ENCODE data around the gene DAZAP1. TPM values are rescaled to one million over a fixed set of nuclear protein-coding genes. Genes with fewer than 3 reads are reported as not detected.
A peak's percentile ranks its signal among the peaks of the same experiment; 100 is the strongest.
"Not testable (repeated sequence)": the region's sequence is repeated elsewhere in the genome, so short reads cannot be mapped to it uniquely, and the experiment has no call there.

The DAZAP1 gene
- total RNA-seq, 5 donors from 2014 or later (not counting 1 experiment from before 2014, with no cell fraction given) = 153 to 170 (median 161) TPM

- H3K4me1 Mint-ChIP-seq = peaks cover 24 to 37% (median 26%) of the 10 kb centered on the region in 3 donors
- CTCF ChIA-PET = no interaction called here
- H3K27ac Mint-ChIP-seq = peak within 1 kb of the TSS; percentile 98 to 99
- Histone ChIP-seq H3K27ac (ENCODE audit: low read length) (peak within 1 kb of the TSS; percentile 79), H3K4me3 (ENCODE audit: control insufficient read depth in 1 of 2, extremely low read depth in 1 of 2, low read length in 1 of 2) (peak within 1 kb of the TSS; percentile 68 to 85), H3K27me3 (replicated peaks in 1 of 2; ENCODE audit: control insufficient read depth in 2 of 2, extremely low read depth in 1 of 2, insufficient read depth in 2 of 2, low read length in 1 of 2) (no peaks in the 10 kb centered on the region), H3K4me1 (ENCODE audit: control insufficient read depth in 1 of 2, extremely low read depth in 1 of 2, insufficient read depth in 2 of 2, low read length in 2 of 2) (peaks cover 0 to 30% of the 10 kb centered on the region in 2 experiments), H3K36me3 (ENCODE audit: control insufficient read depth in 2 of 2, extremely low read depth in 1 of 2, insufficient read depth in 1 of 2, low read length in 1 of 2) (peaks cover 20 to 50% of the 10 kb centered on the region in 2 donors), H3K9me3 (no peaks in the 10 kb centered on the region)
- POLR2A ChIA-PET = no interaction called here
- no peaks in the 10 kb centered on the region for H3K9me3 Mint-ChIP-seq
- WGBS (ENCODE audit: insufficient coverage) = under 1% methylated on average over 96 of the region's 100 CpGs
- peaks cover 33% of the 10 kb centered on the region for H3K36me3 Mint-ChIP-seq
- DNase-seq (peak; percentile 87 to 99 (median 94)), ATAC-seq (replicated peaks in 1 of 4) (peak; percentile 87 to 91 (median 88))
- H3K27me3 Mint-ChIP-seq = no peaks in the 10 kb centered on the region
- peak within 1 kb of the TSS; percentile 96 to 99 (median 97) for H3K4me3 Mint-ChIP-seq
Observed at GRCh38 chr19:1438035-1438932, 30.9 kb downstream of the DAZAP1 start, which contains the start of gene RPS15. RPS15 (plus strand) TSS chr19:1438396; CDS start chr19:1438426, 30 bp downstream.

- H3K27ac ChIP-seq (ENCODE audit: low read length) = peak overlapping the region; percentile 79
Observed at GRCh38 chr19:1438933-1439354, 31.6 kb downstream of the DAZAP1 start.

GRCh38 chr19:1439525-1440417 is 32.4 kb downstream of the DAZAP1 start:
- WGBS (ENCODE audit: insufficient coverage) = 66% methylated on average over 36 of the region's 57 CpGs
- DNase-seq; H3K27me3 ChIP-seq (replicated peaks in 1 of 2; ENCODE audit: control insufficient read depth in 2 of 2, extremely low read depth in 1 of 2, insufficient read depth in 2 of 2, low read length in 1 of 2); POLR2A ChIA-PET; H3K9me3 Mint-ChIP-seq; H3K27me3 Mint-ChIP-seq; H3K9me3 ChIP-seq; ATAC-seq (replicated peaks in 1 of 4); CTCF ChIA-PET: not testable (repeated sequence)
- Histone ChIP-seq H3K36me3 (ENCODE audit: control insufficient read depth in 2 of 2, extremely low read depth in 1 of 2, insufficient read depth in 1 of 2, low read length in 1 of 2) (peaks cover 16 to 35% of the 10 kb centered on the region in 2 donors), H3K27ac (ENCODE audit: low read length) (peak overlapping the region; percentile 79), H3K4me1 (ENCODE audit: control insufficient read depth in 1 of 2, extremely low read depth in 1 of 2, insufficient read depth in 2 of 2, low read length in 2 of 2) (peaks cover 0 to 41% of the 10 kb centered on the region in 2 experiments), H3K4me3 (ENCODE audit: control insufficient read depth in 1 of 2, extremely low read depth in 1 of 2, low read length in 1 of 2) (peak overlapping the region; percentile 68 to 85)
- Mint-ChIP-seq H3K4me1 (peaks cover 24 to 42% (median 29%) of the 10 kb centered on the region in 3 donors), H3K36me3 (peaks cover 33% of the 10 kb centered on the region), H3K4me3 (peak overlapping the region; percentile 96 to 99 (median 97)), H3K27ac (peak overlapping the region; percentile 84)

More at GRCh38 chr19:1438933-1439354, 31.6 kb downstream of the DAZAP1 start:
- WGBS (ENCODE audit: insufficient coverage) = 1% methylated on average over 24 of the region's 26 CpGs
- no peaks in the 10 kb centered on the region for H3K9me3 Mint-ChIP-seq
- ChIA-PET POLR2A (no interaction called here), CTCF (no interaction called here)
- Histone ChIP-seq H3K4me1 (ENCODE audit: control insufficient read depth in 1 of 2, extremely low read depth in 1 of 2, insufficient read depth in 2 of 2, low read length in 2 of 2) (peaks cover 0 to 33% of the 10 kb centered on the region in 2 experiments), H3K36me3 (ENCODE audit: control insufficient read depth in 2 of 2, extremely low read depth in 1 of 2, insufficient read depth in 1 of 2, low read length in 1 of 2) (peaks cover 20 to 44% of the 10 kb centered on the region in 2 donors), H3K4me3 (ENCODE audit: control insufficient read depth in 1 of 2, extremely low read depth in 1 of 2, low read length in 1 of 2) (peak overlapping the region; percentile 68 to 85), H3K27me3 (replicated peaks in 1 of 2; ENCODE audit: control insufficient read depth in 2 of 2, extremely low read depth in 1 of 2, insufficient read depth in 2 of 2, low read length in 1 of 2) (no peaks in the 10 kb centered on the region), H3K9me3 (no peaks in the 10 kb centered on the region)
- H3K36me3 Mint-ChIP-seq = peaks cover 33% of the 10 kb centered on the region
- H3K4me3 Mint-ChIP-seq = peak overlapping the region; percentile 96 to 99 (median 97)
- ATAC-seq (replicated peaks in 1 of 4) = no peak
- H3K27me3 Mint-ChIP-seq = no peaks in the 10 kb centered on the region
- DNase-seq = no peak
- H3K4me1 Mint-ChIP-seq = peaks cover 24 to 37% (median 26%) of the 10 kb centered on the region in 3 donors
- H3K27ac Mint-ChIP-seq = peak overlapping the region; percentile 84

- Mint-ChIP-seq H3K27ac (peak overlapping the region; percentile 52 to 53), H3K4me1 (peaks cover 24 to 48% (median 30%) of the 10 kb centered on the region in 3 donors), H3K27me3 (peaks cover 0 to 2% of the 10 kb centered on the region in 2 donors), H3K36me3 (peaks cover 30% of the 10 kb centered on the region), H3K4me3 (peak overlapping the region; percentile 96 to 99 (median 97)), H3K9me3 (no peaks in the 10 kb centered on the region)
- H3K9me3 ChIP-seq = no peaks in the 10 kb centered on the region
- no peak overlapping the region for H3K27ac ChIP-seq (ENCODE audit: low read length)
- peaks cover 0 to 2% of the 10 kb centered on the region in 2 experiments for H3K27me3 ChIP-seq (replicated peaks in 1 of 2; ENCODE audit: control insufficient read depth in 2 of 2, extremely low read depth in 1 of 2, insufficient read depth in 2 of 2, low read length in 1 of 2)
- ChIA-PET POLR2A (no interaction called here), CTCF (no interaction called here)
- DNase-seq (no peak), ATAC-seq (replicated peaks in 1 of 4) (no peak)
- peaks cover 16 to 32% of the 10 kb centered on the region in 2 donors for H3K36me3 ChIP-seq (ENCODE audit: control insufficient read depth in 2 of 2, extremely low read depth in 1 of 2, insufficient read depth in 1 of 2, low read length in 1 of 2)
- WGBS (ENCODE audit: insufficient coverage) = 89% methylated on average over 10 of the region's 15 CpGs
- H3K4me1 ChIP-seq (ENCODE audit: control insufficient read depth in 1 of 2, extremely low read depth in 1 of 2, insufficient read depth in 2 of 2, low read length in 2 of 2) = peaks cover 0 to 46% of the 10 kb centered on the region in 2 experiments
- no peak overlapping the region for H3K4me3 ChIP-seq (ENCODE audit: control insufficient read depth in 1 of 2, extremely low read depth in 1 of 2, low read length in 1 of 2)
Observed at GRCh38 chr19:1440418-1440801, 33.0 kb downstream of the DAZAP1 start.

- Histone ChIP-seq H3K4me1 (ENCODE audit: control insufficient read depth in 1 of 2, extremely low read depth in 1 of 2, insufficient read depth in 2 of 2, low read length in 2 of 2) (peaks cover 0 to 52% of the 10 kb centered on the region in 2 experiments), H3K9me3 (no peaks in the 10 kb centered on the region), H3K27me3 (replicated peaks in 1 of 2; ENCODE audit: control insufficient read depth in 2 of 2, extremely low read depth in 1 of 2, insufficient read depth in 2 of 2, low read length in 1 of 2) (peaks cover 0 to 7% of the 10 kb centered on the region in 2 experiments), H3K36me3 (ENCODE audit: control insufficient read depth in 2 of 2, extremely low read depth in 1 of 2, insufficient read depth in 1 of 2, low read length in 1 of 2) (peaks cover 16 to 28% of the 10 kb centered on the region in 2 donors), H3K4me3 (ENCODE audit: control insufficient read depth in 1 of 2, extremely low read depth in 1 of 2, low read length in 1 of 2) (no peak overlapping the region), H3K27ac (ENCODE audit: low read length) (no peak overlapping the region)
- Mint-ChIP-seq H3K4me3 (peak overlapping the region; percentile 96 to 99 (median 97)), H3K4me1 (peaks cover 24 to 49% (median 32%) of the 10 kb centered on the region in 3 donors), H3K27ac (peak overlapping the region in 1 of 2 donors; percentile 16), H3K36me3 (peaks cover 28% of the 10 kb centered on the region), H3K27me3 (peaks cover 0 to 3% of the 10 kb centered on the region in 2 donors), H3K9me3 (no peaks in the 10 kb centered on the region)
- ATAC-seq (replicated peaks in 1 of 4) (no peak), DNase-seq (no peak)
- POLR2A ChIA-PET = no interaction called here
- CTCF ChIA-PET = no interaction called here
- 94% methylated on average over 9 of the region's 9 CpGs for WGBS (ENCODE audit: insufficient coverage)
Observed at GRCh38 chr19:1441022-1441426, 33.6 kb downstream of the DAZAP1 start.

Measured in T-cell (primary cell).